ENCODE data around the gene DAZ2. TPM values are rescaled to one million over a fixed set of nuclear protein-coding genes. Genes with fewer than 3 reads are reported as not detected.
"Not testable (repeated sequence)": the region's sequence is repeated elsewhere in the genome, so short reads cannot be mapped to it uniquely, and the experiment has no call there.

DAZ2 gene, protein sequence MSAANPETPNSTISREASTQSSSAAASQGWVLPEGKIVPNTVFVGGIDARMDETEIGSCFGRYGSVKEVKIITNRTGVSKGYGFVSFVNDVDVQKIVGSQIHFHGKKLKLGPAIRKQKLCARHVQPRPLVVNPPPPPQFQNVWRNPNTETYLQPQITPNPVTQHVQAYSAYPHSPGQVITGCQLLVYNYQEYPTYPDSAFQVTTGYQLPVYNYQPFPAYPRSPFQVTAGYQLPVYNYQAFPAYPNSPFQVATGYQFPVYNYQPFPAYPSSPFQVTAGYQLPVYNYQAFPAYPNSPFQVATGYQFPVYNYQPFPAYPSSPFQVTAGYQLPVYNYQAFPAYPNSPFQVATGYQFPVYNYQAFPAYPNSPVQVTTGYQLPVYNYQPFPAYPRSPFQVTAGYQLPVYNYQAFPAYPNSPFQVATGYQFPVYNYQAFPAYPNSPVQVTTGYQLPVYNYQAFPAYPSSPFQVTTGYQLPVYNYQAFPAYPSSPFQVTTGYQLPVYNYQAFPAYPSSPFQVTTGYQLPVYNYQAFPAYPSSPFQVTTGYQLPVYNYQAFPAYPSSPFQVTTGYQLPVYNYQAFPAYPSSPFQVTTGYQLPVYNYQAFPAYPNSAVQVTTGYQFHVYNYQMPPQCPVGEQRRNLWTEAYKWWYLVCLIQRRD
- polyA plus RNA-seq (2013, experiment 1 of 4): not detected
- not detected for polyA plus RNA-seq (2013, experiment 2 of 4)
- not detected for polyA plus RNA-seq (2013, experiment 3 of 4)
- polyA plus RNA-seq (2013, experiment 4 of 4): not detected

DNA sequence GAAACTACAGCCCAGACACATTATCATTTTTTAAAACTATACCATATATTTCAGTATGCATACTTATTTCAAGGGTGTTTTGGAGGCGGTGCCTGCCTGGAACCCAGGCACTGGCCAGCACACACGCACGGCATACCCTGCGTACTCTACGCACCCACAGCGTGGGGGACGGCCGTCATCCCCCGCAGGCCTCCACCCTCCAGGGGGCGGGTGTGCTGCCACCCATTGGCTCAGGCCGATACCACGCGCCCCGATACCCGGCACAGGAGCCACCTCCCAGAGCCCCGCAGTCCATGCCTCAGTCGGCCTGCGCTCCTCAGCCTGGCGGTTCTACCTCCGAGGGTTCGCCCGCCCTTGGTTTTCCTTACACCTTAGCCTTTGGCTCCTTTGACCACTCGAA lies at the start of gene DAZ2:
DAZ2 (plus strand) TSS at position 301 of the 400 bp plus-strand sequence. CDS start 208 bp downstream, outside the sequence.
- WGBS, 2 experiments: no CpG with 5 or more reads among the region's 23 CpGs
- not testable (repeated sequence) for H3K4me3 ChIP-seq (ENCODE audit: insufficient read depth, low read depth, low read length); H3K27me3 ChIP-seq (ENCODE audit: control insufficient read depth, insufficient read depth, low read length, poor library complexity, severe bottlenecking); H3K4me1 ChIP-seq (ENCODE audit: control insufficient read depth, insufficient read depth, low read length); H3K27ac ChIP-seq (ENCODE audit: insufficient read depth, low read depth, low read length, poor library complexity, severe bottlenecking); H3K9me3 ChIP-seq (ENCODE audit: control insufficient read depth, low read length); H3K36me3 ChIP-seq (ENCODE audit: control insufficient read depth, insufficient read depth, low read length)

- H3K27me3 ChIP-seq (ENCODE audit: control insufficient read depth, insufficient read depth, low read length, poor library complexity, severe bottlenecking); H3K27ac ChIP-seq (ENCODE audit: insufficient read depth, low read depth, low read length, poor library complexity, severe bottlenecking); H3K9me3 ChIP-seq (ENCODE audit: control insufficient read depth, low read length); H3K36me3 ChIP-seq (ENCODE audit: control insufficient read depth, insufficient read depth, low read length); H3K4me3 ChIP-seq (ENCODE audit: insufficient read depth, low read depth, low read length); H3K4me1 ChIP-seq (ENCODE audit: control insufficient read depth, insufficient read depth, low read length): not testable (repeated sequence)
- no CpG with 5 or more reads among the region's 23 CpGs for WGBS, 2 experiments
Observed at GRCh38 chrY:23198908-23199307, 20.4 kb upstream of the DAZ2 start, which contains the start of gene DAZ1. Gene DAZ1, minus strand, starts transcription at chrY:23199008. Its CDS starts 208 bp downstream, at chrY:23198800.

DNA sequence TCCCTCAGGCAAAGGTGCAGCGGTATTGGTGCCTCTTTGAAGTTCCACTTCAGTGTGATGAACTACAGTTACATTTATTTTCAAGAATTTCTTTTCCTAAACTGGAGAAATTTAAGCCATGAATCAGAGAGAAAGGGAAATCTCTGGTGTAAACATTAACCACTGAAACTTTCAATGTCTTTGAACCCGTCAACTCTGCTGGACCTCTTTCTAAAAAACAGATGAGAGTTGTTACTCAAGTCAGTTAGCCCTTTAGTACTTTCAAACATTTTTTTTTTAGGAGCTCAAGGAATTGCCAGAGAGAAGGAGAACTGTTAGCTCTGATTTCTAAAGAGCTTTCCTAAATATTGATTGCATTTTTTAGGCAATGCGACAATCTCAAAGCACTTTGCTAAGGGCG lies 11.9 kb upstream of the DAZ2 start:
- H3K27ac ChIP-seq (ENCODE audit: insufficient read depth, low read depth, low read length, poor library complexity, severe bottlenecking); H3K4me3 ChIP-seq (ENCODE audit: insufficient read depth, low read depth, low read length); H3K27me3 ChIP-seq (ENCODE audit: control insufficient read depth, insufficient read depth, low read length, poor library complexity, severe bottlenecking); H3K36me3 ChIP-seq (ENCODE audit: control insufficient read depth, insufficient read depth, low read length); H3K9me3 ChIP-seq (ENCODE audit: control insufficient read depth, low read length); H3K4me1 ChIP-seq (ENCODE audit: control insufficient read depth, insufficient read depth, low read length): not testable (repeated sequence)
- WGBS, 2 experiments: no CpG with 5 or more reads among the region's 4 CpGs

DNA sequence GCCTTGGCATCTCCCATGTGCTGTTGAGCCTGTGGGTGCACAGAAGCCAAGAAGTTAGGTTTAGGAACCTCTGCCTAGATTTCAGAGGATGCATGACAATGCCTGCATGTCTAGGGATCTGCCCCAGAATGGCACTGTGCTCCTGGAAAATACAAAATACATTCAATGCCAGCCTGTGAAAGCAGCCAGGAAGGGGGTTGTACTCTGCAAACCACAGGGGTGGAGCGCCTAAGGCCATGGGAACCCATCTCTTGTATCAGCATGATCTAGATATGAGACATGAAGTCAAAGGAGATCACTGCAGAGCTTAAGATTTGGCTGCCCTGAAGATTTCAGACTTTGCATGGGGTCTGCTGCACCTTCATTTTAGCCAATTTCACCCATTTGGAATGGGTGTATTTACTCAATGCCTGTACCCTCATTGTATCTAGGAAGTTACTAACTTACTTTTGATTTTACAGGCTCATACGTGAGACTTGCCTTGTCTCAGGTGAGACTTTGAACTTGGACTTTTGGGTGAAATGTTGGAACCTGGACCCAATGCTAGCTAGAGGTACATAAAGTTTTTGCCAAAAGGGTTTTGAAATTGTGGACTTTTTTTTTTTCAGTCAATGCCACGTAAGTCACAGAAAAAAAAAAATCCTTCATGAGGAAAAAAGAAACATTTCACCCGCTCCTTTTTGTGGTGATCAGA lies 9.4 kb upstream of the DAZ2 start:
- not testable (repeated sequence) for H3K27me3 ChIP-seq (ENCODE audit: control insufficient read depth, insufficient read depth, low read length, poor library complexity, severe bottlenecking); H3K27ac ChIP-seq (ENCODE audit: insufficient read depth, low read depth, low read length, poor library complexity, severe bottlenecking); H3K36me3 ChIP-seq (ENCODE audit: control insufficient read depth, insufficient read depth, low read length); H3K4me1 ChIP-seq (ENCODE audit: control insufficient read depth, insufficient read depth, low read length); H3K9me3 ChIP-seq (ENCODE audit: control insufficient read depth, low read length); H3K4me3 ChIP-seq (ENCODE audit: insufficient read depth, low read depth, low read length)
- WGBS, 2 experiments: no CpG with 5 or more reads among the region's 4 CpGs

GRCh38 chrY:23210681-23211080 lies 8.7 kb upstream of the DAZ2 start:
- H3K27ac ChIP-seq (ENCODE audit: insufficient read depth, low read depth, low read length, poor library complexity, severe bottlenecking); H3K27me3 ChIP-seq (ENCODE audit: control insufficient read depth, insufficient read depth, low read length, poor library complexity, severe bottlenecking); H3K36me3 ChIP-seq (ENCODE audit: control insufficient read depth, insufficient read depth, low read length); H3K9me3 ChIP-seq (ENCODE audit: control insufficient read depth, low read length); H3K4me3 ChIP-seq (ENCODE audit: insufficient read depth, low read depth, low read length); H3K4me1 ChIP-seq (ENCODE audit: control insufficient read depth, insufficient read depth, low read length): not testable (repeated sequence)
- no CpG with 5 or more reads among the region's 4 CpGs for WGBS, 2 experiments
